ENCODE measurements around the gene ANKS1A. TPM values are rescaled to one million over a fixed set of nuclear protein-coding genes. Genes with fewer than 3 reads are reported as not detected.

ANKS1A gene
- total RNA-seq, 1 donor from 2014 or later = 76.9 TPM

GRCh38 chr6:35014786-35015185 is 125.7 kb downstream of the ANKS1A start:
- no peaks in the 10 kb centered on the region for H3K9me3 Mint-ChIP-seq (ENCODE audit: unreplicated experiment)
- no peak for DNase-seq
- H3K36me3 Mint-ChIP-seq (ENCODE audit: unreplicated experiment) = no peaks in the 10 kb centered on the region
- peaks cover 11% of the 10 kb centered on the region for H3K4me1 Mint-ChIP-seq (ENCODE audit: low read depth, unreplicated experiment)
- TF ChIP-seq CTCF (IDR thresholded peaks at IDR 0.05; ENCODE audit: partially characterized antibody, unreplicated experiment) = no peak
- no peak overlapping the region for H3K4me3 Mint-ChIP-seq (ENCODE audit: unreplicated experiment)
- H3K27me3 Mint-ChIP-seq (ENCODE audit: unreplicated experiment) = no peaks in the 10 kb centered on the region
- no peak overlapping the region for H3K27ac Mint-ChIP-seq (ENCODE audit: unreplicated experiment)

DNA sequence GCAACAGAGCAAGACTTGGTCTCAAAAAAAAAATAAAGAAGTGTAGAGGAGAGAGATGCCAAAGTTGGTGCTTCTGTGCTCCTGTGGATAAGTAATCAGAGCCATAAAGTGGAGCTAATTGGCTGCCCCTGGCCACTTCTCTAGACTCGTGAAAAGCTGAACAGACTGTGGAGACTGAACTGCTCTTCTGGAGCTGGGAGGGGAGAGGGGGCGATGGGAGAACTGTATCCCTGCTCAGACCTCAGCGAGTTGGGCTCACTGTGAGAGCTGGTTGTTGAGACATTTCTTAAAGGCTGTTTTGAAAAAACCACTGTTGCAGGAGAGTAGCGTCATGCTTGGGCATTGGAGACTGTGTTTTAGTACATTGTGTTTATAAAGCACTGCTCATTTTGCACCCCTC is 126.4 kb downstream of the ANKS1A start:
- H3K36me3 Mint-ChIP-seq (ENCODE audit: unreplicated experiment) = no peaks in the 10 kb centered on the region
- H3K27me3 Mint-ChIP-seq (ENCODE audit: unreplicated experiment) = no peaks in the 10 kb centered on the region
- DNase-seq = no peak
- no peak for TF ChIP-seq CTCF (IDR thresholded peaks at IDR 0.05; ENCODE audit: partially characterized antibody, unreplicated experiment)
- H3K4me3 Mint-ChIP-seq (ENCODE audit: unreplicated experiment) = no peak overlapping the region
- peaks cover 11% of the 10 kb centered on the region for H3K4me1 Mint-ChIP-seq (ENCODE audit: low read depth, unreplicated experiment)
- H3K27ac Mint-ChIP-seq (ENCODE audit: unreplicated experiment) = no peak overlapping the region
- no peaks in the 10 kb centered on the region for H3K9me3 Mint-ChIP-seq (ENCODE audit: unreplicated experiment)

DNA sequence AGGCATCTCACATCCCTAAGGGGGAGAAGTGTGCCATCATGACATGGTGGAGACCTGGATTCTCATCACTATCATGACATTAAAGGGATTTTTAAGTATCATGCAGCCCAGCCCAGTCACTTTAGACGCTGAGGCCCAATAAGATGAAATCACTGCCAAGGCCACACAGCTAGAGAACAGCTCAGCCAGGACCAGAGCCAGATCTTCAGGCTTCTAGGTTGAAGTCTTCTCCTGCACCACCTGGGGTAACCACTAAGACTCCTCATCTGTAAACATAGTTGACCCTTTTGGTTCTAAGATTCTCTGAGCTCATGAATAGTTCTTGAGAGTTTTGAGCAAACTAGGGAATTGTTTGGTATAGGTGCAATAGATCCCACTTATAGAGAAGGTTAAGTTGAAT is 126.9 kb downstream of the ANKS1A start:
- H3K27me3 Mint-ChIP-seq (ENCODE audit: unreplicated experiment) = no peaks in the 10 kb centered on the region
- peaks cover 11% of the 10 kb centered on the region for H3K4me1 Mint-ChIP-seq (ENCODE audit: low read depth, unreplicated experiment)
- H3K36me3 Mint-ChIP-seq (ENCODE audit: unreplicated experiment) = no peaks in the 10 kb centered on the region
- DNase-seq = no peak
- H3K4me3 Mint-ChIP-seq (ENCODE audit: unreplicated experiment) = no peak overlapping the region
- no peak overlapping the region for H3K27ac Mint-ChIP-seq (ENCODE audit: unreplicated experiment)
- no peaks in the 10 kb centered on the region for H3K9me3 Mint-ChIP-seq (ENCODE audit: unreplicated experiment)
- TF ChIP-seq CTCF (IDR thresholded peaks at IDR 0.05; ENCODE audit: partially characterized antibody, unreplicated experiment) = no peak

GRCh38 chr6:35016502-35017321 is 127.7 kb downstream of the ANKS1A start:
- no peaks in the 10 kb centered on the region for H3K27me3 Mint-ChIP-seq (ENCODE audit: unreplicated experiment)
- H3K4me1 Mint-ChIP-seq (ENCODE audit: low read depth, unreplicated experiment) = peaks cover 11% of the 10 kb centered on the region
- peak overlapping the region; percentile 13 for H3K4me3 Mint-ChIP-seq (ENCODE audit: unreplicated experiment)
- no peaks in the 10 kb centered on the region for H3K36me3 Mint-ChIP-seq (ENCODE audit: unreplicated experiment)
- TF ChIP-seq CTCF (IDR thresholded peaks at IDR 0.05; ENCODE audit: partially characterized antibody, unreplicated experiment) = no peak
- DNase-seq = no peak
- no peaks in the 10 kb centered on the region for H3K9me3 Mint-ChIP-seq (ENCODE audit: unreplicated experiment)
- no peak overlapping the region for H3K27ac Mint-ChIP-seq (ENCODE audit: unreplicated experiment)

- no peak for TF ChIP-seq CTCF (IDR thresholded peaks at IDR 0.05; ENCODE audit: partially characterized antibody, unreplicated experiment)
- Mint-ChIP-seq H3K4me1 (ENCODE audit: low read depth, unreplicated experiment) (peaks cover 11% of the 10 kb centered on the region), H3K9me3 (ENCODE audit: unreplicated experiment) (no peaks in the 10 kb centered on the region), H3K4me3 (ENCODE audit: unreplicated experiment) (no peak overlapping the region), H3K27ac (ENCODE audit: unreplicated experiment) (no peak overlapping the region), H3K36me3 (ENCODE audit: unreplicated experiment) (no peaks in the 10 kb centered on the region), H3K27me3 (ENCODE audit: unreplicated experiment) (no peaks in the 10 kb centered on the region)
- DNase-seq = no peak
Measured at GRCh38 chr6:35017411-35018181, 128.5 kb downstream of the ANKS1A start.
